Inferior parietal cortex (tissue), 1 donor: ENCODE measurements around the gene PPP1R26.
"Not testable (repeated sequence)": the region's sequence is repeated elsewhere in the genome, so short reads cannot be mapped to it uniquely, and the experiment has no call there.

Experiments used
- DNase-seq: peaks from one replicate; pipeline ENCODE4 v3.0.0-alpha.2; 2016; ENCODE audit errors: extremely low spot score

Gene PPP1R26

DNA sequence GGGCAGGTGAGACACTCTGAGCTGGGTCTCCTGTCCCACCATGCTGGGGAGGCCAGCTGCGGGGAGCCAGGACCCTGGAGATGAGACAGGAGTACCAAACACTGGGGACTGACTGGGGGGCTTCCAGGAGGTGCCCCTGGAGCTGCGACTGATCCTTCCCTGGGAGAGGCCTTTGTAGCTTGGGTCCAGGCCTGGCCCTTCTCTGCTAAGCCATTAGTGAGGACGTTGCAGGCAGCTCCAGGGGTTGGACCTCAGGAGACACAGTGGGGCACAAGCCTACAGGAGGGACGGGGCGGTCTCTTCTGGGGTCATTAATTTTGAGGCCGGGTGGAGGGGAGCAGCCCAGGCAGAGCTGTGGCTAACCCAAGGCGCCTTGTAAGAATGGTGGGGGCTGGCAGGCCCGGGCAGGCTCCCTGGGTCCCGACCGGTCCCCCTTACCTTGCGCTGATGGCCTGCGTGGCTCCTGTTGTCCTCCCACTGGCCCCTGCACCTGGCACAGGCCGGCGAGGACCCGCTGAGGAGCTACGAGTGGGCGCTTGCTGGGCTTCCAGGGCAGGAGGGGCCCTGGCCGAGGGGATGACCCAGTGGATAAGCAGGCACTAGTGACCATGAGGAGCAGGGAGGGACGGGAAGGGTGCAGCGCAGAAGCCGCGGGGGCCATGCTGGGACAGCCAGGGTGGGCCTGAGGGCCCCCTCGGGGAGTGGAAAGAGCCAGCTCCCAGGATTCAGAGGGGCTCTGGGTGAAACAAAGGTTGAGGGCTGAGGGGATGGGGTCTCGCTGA is 26.0 kb downstream of the PPP1R26 start:
- no peak for DNase-seq

DNA sequence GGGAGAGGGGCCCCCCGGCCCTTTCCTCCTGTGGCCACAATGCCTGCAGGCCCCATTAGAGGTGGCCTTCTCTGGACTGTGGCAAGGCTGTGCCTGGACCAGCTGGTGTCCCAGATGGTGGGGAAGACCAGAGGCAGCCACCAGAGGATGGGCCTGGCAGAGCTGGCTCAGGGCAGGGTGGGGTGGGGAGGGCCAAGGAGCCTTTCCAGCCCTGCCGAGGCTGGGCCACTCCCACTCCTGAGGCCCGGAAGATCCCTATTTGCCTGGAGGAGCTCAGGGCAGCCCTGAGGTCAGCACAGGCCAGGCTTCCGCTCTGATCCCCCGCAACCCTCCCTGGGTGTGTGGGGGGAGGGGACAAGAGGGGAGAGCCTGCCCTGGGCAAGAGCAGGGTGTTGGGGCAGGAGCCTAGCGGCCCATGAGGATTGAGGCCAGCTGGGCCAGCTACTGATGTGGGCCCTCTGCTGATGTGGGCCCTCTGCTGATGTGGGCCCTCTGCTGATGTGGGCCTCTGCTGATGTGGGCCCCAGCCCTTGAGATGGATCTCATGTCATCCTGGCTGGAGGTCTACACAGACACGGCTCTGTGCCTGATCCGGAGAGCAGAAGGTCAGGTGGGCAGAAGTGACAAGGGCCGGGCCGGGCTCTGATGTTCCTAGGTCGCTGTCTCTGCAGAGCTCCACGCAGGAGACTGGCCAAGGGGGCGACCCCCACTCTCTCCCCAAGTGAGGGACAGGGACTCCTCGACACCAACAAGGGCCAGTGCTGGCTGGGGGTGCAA is 26.9 kb downstream of the PPP1R26 start:
- no peak for DNase-seq

- no peak for DNase-seq
Observed at GRCh38 chr9:135507104-135508035, 27.8 kb downstream of the PPP1R26 start.

GRCh38 chr9:135508211-135508820 is 28.7 kb downstream of the PPP1R26 start:
- DNase-seq = no peak

- no peak for DNase-seq
Observed at GRCh38 chr9:135509458-135509857, 29.9 kb downstream of the PPP1R26 start.

GRCh38 chr9:135512241-135512603 is 32.6 kb downstream of the PPP1R26 start:
- no peak for DNase-seq

- no peak for DNase-seq
Observed at GRCh38 chr9:135512904-135513303, 33.3 kb downstream of the PPP1R26 start.

DNA sequence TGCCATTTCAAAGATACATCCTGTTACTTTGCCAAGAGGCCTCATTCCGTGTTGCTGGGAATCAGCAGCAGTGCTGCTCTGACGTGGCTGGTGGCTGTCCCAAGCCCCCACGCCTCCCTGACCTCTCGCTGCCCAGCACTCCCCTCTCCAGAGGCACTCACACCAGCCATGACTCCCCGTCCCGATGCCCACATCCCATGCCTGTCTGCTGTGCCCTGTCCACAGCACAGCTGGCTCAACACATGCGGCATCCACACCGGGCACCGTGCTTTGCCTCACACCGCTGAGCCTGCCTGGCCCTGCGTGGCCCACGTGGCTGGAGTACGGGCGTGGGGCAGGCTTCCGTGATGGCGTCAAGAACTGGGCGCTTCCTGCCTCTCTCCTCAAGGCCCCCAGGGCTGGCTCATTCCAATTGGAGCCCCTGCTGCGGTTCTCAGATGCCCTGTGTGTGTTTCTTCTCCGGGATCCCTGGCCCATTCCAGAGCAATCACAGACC is 33.8 kb downstream of the PPP1R26 start:
- DNase-seq = no peak

DNA sequence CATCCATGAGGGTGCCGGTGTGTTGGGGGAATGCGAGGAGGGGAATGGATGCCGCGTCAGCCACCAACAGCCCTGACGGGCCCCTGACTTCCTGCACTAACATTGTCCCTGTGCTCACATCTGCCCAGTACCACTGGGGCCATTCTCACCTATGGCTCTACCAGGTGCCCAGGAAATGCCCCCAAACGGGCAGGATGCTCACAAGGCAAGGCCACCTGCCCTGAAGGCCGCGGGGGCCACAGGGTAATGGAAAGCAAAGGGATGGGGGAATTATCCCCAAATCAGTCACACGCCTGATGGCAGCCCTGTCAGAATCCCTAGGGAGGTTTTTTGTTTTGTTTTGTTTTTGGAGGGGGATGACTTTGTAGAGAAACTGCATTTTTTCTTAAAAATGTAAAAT is 34.3 kb downstream of the PPP1R26 start:
- DNase-seq = not testable (repeated sequence)

DNA sequence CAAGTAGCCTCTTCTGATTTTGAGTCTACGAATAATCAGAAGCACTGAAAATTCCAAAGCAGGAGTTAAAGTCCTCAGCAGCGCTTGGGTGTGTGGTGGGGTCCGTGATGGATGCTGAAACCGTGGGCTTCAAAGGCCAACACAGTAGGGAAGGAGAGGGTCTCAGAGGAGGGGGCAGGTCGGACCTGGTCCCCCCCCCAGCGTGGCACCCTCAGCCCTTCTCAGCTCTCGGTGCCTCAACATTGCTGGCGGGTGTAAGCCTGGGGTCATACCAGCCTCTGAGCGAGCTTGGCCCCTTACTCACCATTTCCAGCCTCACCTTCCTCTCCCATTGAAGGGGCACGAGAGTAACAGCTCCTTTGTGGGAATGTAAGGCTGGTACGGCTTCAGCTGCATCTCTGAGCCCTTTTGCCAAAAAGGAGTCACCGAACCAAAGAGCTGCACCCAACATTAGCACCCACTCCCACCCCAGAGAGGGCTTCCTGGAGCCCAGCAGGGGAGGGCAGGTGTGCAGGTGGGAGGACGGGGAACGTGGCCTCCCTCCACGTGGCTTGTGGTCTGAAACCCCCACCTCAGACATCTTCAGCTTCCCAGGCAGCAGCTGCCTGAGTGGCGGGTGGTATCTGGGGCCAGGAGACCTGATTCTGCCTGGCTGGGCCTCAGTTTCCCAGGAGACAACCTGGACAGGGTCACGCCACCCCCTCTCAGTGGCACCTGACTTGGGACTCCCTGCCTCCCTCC is 34.9 kb downstream of the PPP1R26 start:
- DNase-seq = no peak

DNA sequence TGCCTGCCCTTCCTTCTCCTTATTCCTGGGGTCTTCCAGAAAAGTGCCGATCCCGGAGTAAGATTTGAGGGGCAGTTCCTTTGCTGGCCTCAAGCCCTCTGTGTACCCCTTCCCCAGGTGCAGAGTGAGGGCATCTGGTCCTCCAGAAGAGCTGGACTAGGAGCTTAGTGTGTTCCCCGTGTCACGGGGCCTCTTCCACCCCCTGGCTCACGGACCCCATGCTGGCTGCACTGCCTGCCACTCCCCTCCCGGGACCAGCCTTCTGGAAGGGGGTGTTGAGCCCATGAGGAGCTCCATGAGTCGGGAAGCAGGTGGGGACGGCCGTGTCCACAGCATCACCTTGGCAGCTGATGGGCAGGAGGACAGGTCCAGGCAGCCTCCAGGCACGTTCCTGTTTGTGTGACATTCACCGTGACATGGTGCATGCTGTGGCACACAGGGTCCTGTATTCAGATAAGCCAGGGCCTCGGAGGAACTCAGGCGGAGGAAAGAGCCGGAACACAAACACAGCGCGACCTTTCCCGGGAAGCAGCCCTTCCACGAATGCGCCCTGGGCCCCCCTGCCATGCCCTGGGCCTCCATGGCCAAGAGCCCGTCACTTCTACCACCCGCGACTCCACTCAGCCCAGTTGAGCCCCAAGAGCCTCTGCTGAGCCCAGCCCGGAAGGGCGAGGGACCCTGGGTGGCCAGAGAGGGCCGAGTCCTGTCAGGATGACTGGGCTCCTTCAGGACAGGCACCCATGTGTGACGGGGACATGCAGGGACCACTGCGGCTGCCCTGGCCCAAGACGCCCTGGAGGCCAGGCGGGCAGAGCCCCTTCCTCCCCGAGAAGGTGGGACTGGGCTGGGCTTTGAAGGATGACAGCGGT is 35.7 kb downstream of the PPP1R26 start:
- no peak for DNase-seq

GRCh38 chr9:135516132-135516860 is 36.7 kb downstream of the PPP1R26 start:
- no peak for DNase-seq

GRCh38 chr9:135517407-135517822 is 37.8 kb downstream of the PPP1R26 start:
- DNase-seq = no peak

- DNase-seq = no peak
Observed at GRCh38 chr9:135519179-135519971, 39.8 kb downstream of the PPP1R26 start.

DNA sequence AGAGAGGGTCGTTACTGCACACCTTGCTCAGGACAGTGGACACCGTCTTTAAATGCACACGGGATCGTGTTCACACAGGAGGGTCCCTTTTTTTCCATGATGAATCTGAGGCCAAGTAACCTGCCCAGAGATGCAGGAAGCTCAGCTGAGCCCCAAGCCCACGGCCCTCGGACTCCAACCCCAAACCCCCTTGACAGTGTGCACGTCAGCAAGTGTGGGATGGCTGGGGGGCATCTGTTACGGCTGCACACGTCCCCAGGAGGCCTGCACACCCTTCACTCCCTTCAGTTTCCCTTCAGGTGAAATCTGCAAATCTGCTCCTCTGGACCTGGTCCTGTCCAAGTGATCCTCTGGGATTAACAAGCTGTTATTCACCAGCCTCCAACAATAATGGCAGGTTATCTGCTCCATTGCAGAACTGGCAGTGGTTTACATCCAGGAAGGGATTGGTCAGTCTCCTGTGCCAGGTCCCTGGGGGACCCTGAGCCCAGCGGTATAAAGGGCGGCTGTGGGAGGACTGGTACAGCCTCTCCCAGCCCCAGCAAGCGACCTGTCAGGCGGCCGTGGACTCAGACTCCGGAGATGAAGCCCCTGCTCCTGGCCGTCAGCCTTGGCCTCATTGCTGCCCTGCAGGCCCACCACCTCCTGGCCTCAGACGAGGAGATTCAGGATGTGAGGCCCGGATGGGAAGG is 41.5 kb downstream of the PPP1R26 start, which contains the start of gene LCN1:
LCN1 (plus strand) TSS at position 525 of the 692 bp plus-strand sequence; CDS start at position 583, 58 bp downstream.
- DNase-seq = no peak

- DNase-seq = no peak
Observed at GRCh38 chr9:135521608-135522095, 42.1 kb downstream of the PPP1R26 start.
